Neuron (in vitro differentiated cells): ENCODE results near the gene CDK7.

Experiments used
- H2AFZ ChIP-seq: one replicate; pipeline ENCODE4 v1.6.1; 2013; ENCODE audit warnings: low read depth, mild to moderate bottlenecking, inconsistent platforms, low read length, moderate library complexity
- H3K27me3 ChIP-seq: one replicate; pipeline ENCODE4 v1.6.1; 2013; ENCODE audit warnings: low read length; ENCODE audit not compliant: insufficient read depth
- H3K36me3 ChIP-seq: one replicate; pipeline ENCODE4 v1.6.1; 2013; ENCODE audit warnings: low read length; ENCODE audit not compliant: insufficient read depth
- H3K4me1 ChIP-seq: one replicate; pipeline ENCODE4 v1.6.1; 2013; ENCODE audit warnings: low read length; ENCODE audit not compliant: insufficient read depth
- H3K4me3 ChIP-seq: 2 replicates; pipeline ENCODE4 v1.5.1; 2013; ENCODE audit warnings: mild to moderate bottlenecking, low read length, moderate library complexity
- H3K9me3 ChIP-seq: one replicate; pipeline ENCODE4 v1.6.1; 2013; ENCODE audit warnings: low read length

CDK7 gene

DNA sequence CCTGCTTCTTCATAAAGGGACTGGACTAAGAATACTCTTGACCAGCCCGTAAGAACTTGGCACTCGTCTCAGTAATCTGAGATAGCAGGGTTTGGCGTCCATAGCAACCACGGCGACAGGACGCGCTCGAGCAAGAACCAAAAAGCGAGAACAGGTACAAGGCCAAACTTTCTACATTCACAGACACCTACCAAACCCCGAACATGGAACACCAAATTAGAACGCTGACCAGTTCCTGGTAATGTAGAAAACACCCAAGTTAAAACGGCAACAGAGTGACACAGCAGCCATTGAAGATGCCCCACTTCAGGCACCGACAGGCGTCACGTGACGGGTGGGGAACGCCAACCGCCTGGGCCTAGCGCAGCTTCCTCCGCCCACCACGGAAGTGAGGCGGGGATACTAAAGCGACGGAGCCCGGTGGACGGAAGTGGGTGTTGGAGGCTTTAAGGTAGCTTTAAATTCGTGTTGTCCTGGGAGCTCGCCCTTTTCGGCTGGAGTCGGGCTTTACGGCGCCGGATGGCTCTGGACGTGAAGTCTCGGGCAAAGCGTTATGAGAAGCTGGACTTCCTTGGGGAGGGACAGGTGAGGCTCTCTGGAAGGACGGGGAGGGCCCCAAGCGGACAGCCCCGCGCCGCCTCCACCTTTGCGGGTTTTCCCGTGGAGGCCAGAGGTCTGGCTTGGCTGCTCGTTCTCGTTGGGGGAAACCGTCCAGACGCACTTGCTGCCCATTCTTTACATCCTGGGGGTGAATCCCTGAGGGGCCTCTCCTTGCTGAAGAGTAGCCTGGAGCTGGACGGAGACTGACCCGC is at the start of gene CDK7:
Gene CDK7 (plus strand): TSS at position 430 of the 812 bp plus-strand sequence. CDS start 90 bp downstream, at position 520.
- peak within 1 kb of the TSS; percentile 93 for H2AFZ ChIP-seq
- no peaks in the 10 kb centered on the region for H3K9me3 ChIP-seq
- H3K4me1 ChIP-seq, result peaks cover 11% of the 10 kb centered on the region
- no peaks in the 10 kb centered on the region for H3K27me3 ChIP-seq
- peaks cover 29% of the 10 kb centered on the region for H3K36me3 ChIP-seq
- H3K4me3 ChIP-seq, result peak within 1 kb of the TSS; percentile 88

DNA sequence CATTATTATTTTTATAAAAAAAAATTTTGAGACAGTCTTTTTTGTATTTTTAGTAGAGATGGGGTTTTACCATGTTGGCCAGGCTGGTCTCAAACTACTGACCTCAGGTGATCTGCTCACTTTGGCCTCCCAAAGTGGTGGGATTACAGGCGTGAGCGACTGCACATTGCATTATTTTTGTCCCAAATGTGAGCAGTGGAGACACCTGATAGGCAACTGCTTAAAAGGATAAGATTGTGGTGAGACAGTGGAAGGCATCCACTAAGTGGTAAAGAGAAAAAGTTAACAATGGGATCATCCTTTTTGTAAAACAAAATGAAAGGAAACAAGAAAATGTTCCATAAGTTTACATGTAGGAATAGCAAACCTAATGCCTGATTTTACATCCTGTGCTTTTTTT is 47.3 kb upstream of the CDK7 start:
- H3K4me3 ChIP-seq, result no peak overlapping the region
- no peaks in the 10 kb centered on the region for H3K27me3 ChIP-seq
- H3K9me3 ChIP-seq, result no peaks in the 10 kb centered on the region
- H3K4me1 ChIP-seq, result peaks cover 8% of the 10 kb centered on the region
- H2AFZ ChIP-seq, result no peak overlapping the region
- peaks cover 11% of the 10 kb centered on the region for H3K36me3 ChIP-seq

DNA sequence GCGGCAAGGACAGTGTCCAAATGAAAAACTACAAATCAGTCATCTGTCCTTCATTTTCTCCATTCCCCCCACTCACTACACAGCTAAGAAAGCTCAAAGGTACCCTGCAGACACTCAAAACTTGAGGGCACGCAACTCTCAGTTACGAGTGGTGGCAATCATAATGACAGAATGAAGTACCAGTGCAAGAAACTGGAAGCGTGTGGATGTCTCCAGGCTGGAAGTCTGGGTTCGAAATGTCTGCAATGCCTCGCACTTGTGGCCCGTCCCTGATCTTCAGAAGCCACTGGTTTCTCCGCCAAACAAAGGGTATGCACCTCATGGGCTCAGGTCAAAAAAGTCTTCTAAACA is 45.9 kb upstream of the CDK7 start:
- Histone ChIP-seq H3K36me3 (peaks cover 18% of the 10 kb centered on the region), H3K4me3 (peak overlapping the region; percentile 87), H2AFZ (peak overlapping the region; percentile 79), H3K27me3 (no peaks in the 10 kb centered on the region), H3K4me1 (peaks cover 8% of the 10 kb centered on the region), H3K9me3 (no peaks in the 10 kb centered on the region)

DNA sequence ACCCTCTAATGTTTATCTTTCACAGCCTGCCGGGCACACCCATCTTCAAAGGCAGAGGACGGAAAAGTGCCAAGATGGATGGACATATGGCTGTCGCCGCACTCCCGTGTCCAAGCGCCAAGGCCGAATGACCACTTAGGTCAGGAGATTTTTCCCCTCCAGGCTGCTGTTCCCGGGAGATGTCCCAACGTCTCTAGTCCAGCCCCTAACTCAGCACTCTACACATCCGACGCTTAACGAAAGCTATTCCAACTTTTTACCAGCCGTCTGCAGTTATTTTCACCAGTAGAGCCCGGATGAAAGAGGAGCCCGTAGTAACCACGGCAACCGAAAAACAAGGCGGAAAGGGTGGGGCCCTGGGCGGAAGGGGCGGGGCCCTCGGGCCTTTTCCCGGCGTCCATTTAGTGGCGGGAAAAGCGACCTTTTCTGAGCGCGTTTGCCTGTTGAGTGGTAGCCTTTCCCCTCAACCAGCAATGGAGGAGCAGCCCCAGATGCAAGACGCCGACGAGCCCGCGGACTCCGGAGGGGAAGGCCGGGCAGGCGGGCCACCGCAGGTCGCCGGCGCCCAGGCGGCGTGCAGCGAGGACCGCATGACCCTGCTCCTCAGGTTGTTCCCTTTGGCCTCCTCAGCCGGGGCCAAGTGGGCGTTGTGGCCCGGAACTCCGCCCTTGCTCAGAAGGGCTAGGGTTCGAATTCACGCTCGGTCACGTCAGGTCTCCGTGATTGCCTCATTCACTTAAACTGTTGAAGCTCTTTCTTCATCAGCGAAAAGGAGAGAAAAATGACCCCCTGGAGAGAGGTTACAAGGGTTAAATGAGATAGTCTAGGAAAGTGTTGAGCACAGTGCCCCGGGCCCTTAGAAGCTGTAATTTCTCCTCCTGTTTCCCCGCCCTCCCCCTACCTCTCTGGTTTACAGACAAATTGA is 45.3 kb upstream of the CDK7 start, which contains the start of gene CENPH:
Gene CENPH (plus strand): TSS at position 422 of the 925 bp plus-strand sequence. CDS start 52 bp downstream, at position 474.
- Histone ChIP-seq H2AFZ (peak within 1 kb of the TSS; percentile 79), H3K4me3 (peak within 1 kb of the TSS; percentile 87), H3K36me3 (peaks cover 24% of the 10 kb centered on the region), H3K9me3 (no peaks in the 10 kb centered on the region), H3K4me1 (peaks cover 8% of the 10 kb centered on the region), H3K27me3 (no peaks in the 10 kb centered on the region)

DNA sequence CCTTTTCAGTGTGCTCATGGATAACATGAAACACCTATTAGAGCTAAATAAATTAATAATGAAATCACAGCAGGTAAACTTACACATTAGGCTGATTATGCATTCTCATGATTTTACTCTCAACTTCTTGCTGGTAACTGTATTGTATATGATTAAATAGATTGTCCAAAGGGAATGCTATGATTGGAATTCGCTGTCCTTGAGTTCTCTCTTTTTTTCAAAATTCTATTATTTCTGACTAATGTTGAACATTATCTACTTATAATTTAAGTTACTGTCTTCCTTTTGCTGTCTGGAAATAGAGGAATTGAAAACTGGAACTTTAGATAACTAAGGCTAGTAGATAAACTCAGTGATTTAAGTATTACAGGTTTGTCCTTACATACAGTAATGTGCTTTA is 32.2 kb upstream of the CDK7 start:
- H2AFZ ChIP-seq, result no peak overlapping the region
- no peaks in the 10 kb centered on the region for H3K27me3 ChIP-seq
- H3K9me3 ChIP-seq, result no peaks in the 10 kb centered on the region
- H3K4me1 ChIP-seq, result no peaks in the 10 kb centered on the region
- peaks cover 55% of the 10 kb centered on the region for H3K36me3 ChIP-seq
- H3K4me3 ChIP-seq, result no peak overlapping the region

DNA sequence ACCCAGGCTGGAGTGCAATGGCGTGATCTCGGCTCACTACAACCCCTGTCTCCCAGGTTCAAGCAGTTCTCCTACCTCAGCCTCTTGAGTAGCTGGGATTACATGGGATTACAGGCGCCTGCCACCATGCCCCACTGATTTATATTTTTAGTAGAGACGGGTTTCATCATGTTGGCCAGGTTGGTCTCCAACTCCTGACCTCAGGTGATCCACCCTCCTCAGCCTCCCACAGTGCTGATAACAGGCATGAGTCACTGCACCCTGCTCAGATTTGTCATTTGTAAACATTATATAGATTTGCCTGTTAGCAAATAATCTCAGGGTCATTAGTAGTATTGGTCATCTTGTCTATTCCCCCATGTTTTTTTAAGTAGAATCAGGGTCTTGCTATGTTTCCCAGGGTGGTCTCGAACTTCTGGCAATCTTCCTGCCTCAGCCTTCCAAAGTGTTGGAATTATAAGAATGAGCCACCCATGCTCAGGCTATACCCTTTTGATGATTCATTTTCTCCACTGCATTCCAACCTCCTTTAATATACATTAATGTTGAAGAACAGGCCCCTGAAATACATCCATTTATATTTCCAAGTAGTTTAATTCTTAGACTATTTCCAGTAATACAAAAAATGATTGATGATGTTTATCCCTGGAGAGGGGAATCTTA is 28.0 kb upstream of the CDK7 start:
- no peaks in the 10 kb centered on the region for H3K9me3 ChIP-seq
- H3K36me3 ChIP-seq, result peaks cover 55% of the 10 kb centered on the region
- H3K27me3 ChIP-seq, result no peaks in the 10 kb centered on the region
- H3K4me3 ChIP-seq, result no peak overlapping the region
- H2AFZ ChIP-seq, result no peak overlapping the region
- H3K4me1 ChIP-seq, result no peaks in the 10 kb centered on the region

DNA sequence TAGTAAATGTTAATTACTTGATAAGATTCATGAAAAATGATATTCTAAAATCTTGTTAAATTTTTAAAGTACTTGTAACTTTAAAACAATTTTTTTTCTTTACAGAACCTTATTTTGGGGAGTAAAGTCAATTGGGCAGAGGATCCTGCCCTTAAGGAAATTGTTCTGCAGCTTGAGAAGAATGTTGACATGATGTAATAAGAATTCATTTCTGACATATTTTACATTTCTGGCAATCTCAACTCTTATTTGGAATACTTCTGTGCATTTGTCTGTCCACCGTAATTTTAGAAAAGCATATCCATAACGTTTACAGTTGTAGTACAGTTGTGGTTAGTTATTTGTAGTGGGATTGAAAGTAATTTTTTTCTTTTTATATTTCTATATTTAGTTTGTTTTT is 25.1 kb upstream of the CDK7 start:
- no peak overlapping the region for H3K4me3 ChIP-seq
- H2AFZ ChIP-seq, result no peak overlapping the region
- no peaks in the 10 kb centered on the region for H3K4me1 ChIP-seq
- no peaks in the 10 kb centered on the region for H3K9me3 ChIP-seq
- H3K27me3 ChIP-seq, result no peaks in the 10 kb centered on the region
- peaks cover 37% of the 10 kb centered on the region for H3K36me3 ChIP-seq

DNA sequence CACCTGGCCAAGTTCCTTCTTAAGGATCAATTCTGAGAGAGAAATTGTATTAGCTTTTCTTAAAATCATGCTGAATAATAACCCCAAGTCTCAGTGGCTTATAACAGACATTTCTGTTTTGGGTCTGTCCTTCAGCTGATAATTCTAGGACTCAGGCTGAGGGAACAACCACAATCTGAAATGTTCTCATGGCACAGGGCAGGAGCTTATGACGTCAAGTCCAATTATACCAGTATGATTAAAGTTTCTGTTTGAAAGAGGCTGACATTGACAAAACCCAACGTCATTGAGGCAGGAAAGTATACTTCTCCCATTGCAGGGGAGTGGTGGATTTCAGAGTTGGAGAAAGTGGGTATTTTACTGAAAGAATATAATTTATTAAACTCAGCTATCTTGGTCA is 23.5 kb upstream of the CDK7 start:
- no peak overlapping the region for H3K4me3 ChIP-seq
- H3K4me1 ChIP-seq, result no peaks in the 10 kb centered on the region
- H3K9me3 ChIP-seq, result no peaks in the 10 kb centered on the region
- no peaks in the 10 kb centered on the region for H3K27me3 ChIP-seq
- H2AFZ ChIP-seq, result no peak overlapping the region
- H3K36me3 ChIP-seq, result peaks cover 37% of the 10 kb centered on the region

DNA sequence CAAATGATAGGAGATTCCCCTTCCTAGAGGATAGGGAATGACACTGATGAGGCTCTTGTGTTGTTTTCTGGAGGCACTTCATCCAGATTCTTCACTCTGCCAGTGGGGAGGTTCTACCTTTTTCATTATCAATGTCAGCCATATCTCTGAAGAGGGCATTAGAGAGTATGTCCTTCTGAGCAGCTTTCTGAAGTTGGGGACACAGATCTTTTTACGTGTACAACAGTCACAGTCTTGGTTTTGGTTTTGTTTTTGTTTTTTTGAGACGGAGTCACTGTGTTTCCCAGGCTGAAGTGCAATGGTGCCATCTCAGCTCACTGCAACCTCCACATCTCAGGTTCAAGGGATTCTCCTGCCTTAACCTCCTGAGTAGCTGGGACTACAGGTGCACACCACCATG is 22.7 kb upstream of the CDK7 start:
- Histone ChIP-seq H2AFZ (no peak overlapping the region), H3K4me3 (no peak overlapping the region), H3K4me1 (peaks cover under 1% of the 10 kb centered on the region), H3K36me3 (peaks cover 32% of the 10 kb centered on the region), H3K27me3 (no peaks in the 10 kb centered on the region), H3K9me3 (no peaks in the 10 kb centered on the region)

DNA sequence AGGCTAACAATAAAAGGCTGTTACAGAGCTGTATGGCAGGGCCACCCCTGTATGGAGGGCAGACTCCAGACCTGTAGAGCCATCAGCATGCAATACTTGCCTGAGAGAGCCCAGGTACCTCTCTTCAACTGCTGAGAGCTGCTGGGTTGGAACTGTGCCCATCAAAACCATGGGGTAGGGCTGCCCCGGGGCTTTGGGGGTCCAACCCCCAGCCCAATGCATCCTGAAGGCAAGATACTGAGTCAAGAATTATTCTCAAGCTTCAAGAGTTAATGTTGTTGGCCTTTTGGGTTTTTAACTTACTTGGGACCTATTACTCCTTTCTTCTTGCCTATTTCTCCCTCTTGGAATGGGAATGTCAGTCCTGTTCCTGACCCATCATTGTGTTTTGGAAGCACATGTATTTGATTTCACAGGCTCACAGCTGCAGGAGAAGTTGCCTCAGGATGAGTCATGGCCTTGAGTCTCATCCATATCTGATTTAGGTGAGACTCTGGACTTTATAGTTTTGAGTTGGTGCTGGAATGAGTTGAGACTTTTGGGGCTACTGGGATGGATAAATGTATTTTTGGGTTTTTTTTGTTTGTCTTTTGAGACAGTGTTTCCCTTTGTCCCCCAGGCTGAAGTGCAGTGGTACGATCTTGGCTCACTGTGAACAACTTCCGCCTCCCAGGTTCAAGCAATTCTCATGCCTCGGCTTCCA is 21.0 kb upstream of the CDK7 start:
- no peak overlapping the region for H3K4me3 ChIP-seq
- H3K9me3 ChIP-seq, result no peaks in the 10 kb centered on the region
- H2AFZ ChIP-seq, result no peak overlapping the region
- no peaks in the 10 kb centered on the region for H3K27me3 ChIP-seq
- H3K4me1 ChIP-seq, result peaks cover 6% of the 10 kb centered on the region
- H3K36me3 ChIP-seq, result peaks cover 26% of the 10 kb centered on the region

DNA sequence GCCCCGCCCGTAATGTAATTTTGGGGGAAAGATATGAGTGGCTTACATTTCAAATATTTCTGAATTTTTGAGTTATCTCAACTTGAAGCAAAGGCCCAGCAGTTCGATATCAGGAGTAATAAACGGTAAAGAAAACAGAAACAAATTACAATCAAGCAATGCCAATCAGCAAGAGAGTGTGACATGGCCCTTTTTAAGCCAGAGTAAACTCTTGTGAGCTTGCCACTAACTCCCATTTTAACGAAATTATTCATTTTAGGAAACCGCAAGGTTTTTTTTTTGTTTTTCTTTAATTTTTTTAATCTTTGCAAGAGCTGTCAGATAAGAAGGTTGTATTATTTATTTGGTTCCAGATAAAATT is 17.6 kb upstream of the CDK7 start:
- peak overlapping the region; percentile 62 for H3K4me3 ChIP-seq
- H3K4me1 ChIP-seq, result peaks cover 11% of the 10 kb centered on the region
- peak overlapping the region; percentile 68 for H2AFZ ChIP-seq
- H3K27me3 ChIP-seq, result no peaks in the 10 kb centered on the region
- H3K9me3 ChIP-seq, result no peaks in the 10 kb centered on the region
- H3K36me3 ChIP-seq, result peaks cover 5% of the 10 kb centered on the region
